ENCODE data around the gene ZNF324. TPM values are rescaled to one million over a fixed set of nuclear protein-coding genes. Genes with fewer than 3 reads are reported as not detected.

Gene ZNF324
- total and polyA plus RNA-seq, 9 of the 15 experiments (the other 6 are each of a cell fraction or from before 2014, with no cell fraction given) = 0.92 to 16.4 (median 5.3) TPM

DNA sequence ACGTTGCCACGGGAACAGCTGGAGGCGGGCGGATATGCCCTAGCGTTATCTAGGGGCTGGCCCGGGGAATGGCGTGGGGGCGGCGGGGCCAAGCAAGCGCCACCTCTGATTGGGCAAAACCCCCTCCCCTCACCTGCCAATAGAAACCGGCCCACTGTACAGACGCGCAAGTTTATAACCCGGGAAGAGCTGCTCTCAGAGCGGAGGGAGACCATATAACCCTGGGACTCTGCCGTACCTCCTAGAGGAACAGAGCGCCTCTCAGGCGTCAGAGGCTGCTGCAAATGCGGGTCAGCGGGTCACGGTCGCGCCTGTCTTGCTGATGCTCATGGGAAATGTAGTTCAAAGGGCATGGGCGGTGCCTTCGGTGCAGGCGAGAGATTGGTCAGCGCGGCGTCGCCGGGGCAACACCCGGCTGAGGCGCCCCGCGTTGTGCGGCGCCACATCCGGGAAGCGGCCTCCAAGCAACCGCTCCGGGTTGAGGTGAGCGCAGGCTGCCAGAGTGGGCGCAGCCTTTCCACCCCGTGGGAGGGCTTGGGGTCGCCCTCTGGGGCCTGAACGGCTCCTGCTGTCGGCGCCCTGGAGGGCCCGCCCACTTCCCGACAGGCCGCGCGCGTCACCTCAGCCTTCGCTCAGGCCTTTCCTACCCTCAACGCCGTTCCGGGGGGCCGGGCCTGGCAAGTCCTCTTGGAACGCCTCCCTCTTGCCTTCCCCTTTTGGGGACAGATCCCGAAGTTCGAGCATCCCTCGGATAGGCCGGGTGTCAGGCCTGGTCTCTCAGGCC is 9.0 kb downstream of the ZNF324 start, which contains the start of gene ZNF446 (continued):
- TF ChIP-seq MTA3 (IDR thresholded peaks at IDR 0.05; ENCODE audit: borderline replicate concordance) (peak; percentile 69), KLF13 (tag; IDR thresholded peaks at IDR 0.05; ENCODE audit: borderline replicate concordance, low read depth) (peak; percentile 69; the same call in 1 of the 2 replicates), ATF1 (CRISPR knock-in tag; IDR thresholded peaks at IDR 0.05) (peak; percentile 46; the same call in 1 of the 2 replicates), ATF1 (tag; IDR thresholded peaks at IDR 0.05) (peak; percentile 95), PML (IDR thresholded peaks at IDR 0.05; ENCODE audit: low read length) (peak; percentile 52; the same call in 1 of the 2 replicates), POLR2AphosphoS2 (IDR thresholded peaks at IDR 0.05; ENCODE audit: low read length) (peak; percentile 96), HDAC6 (IDR thresholded peaks at IDR 0.05; ENCODE audit: low read depth, low read length) (no peak), L3MBTL2 (IDR thresholded peaks at IDR 0.05) (0 out of 2 replicates have a peak, but pooled peaks have one; percentile 79), FOXP1 (CRISPR knock-in tag; IDR thresholded peaks at IDR 0.05) (peak; percentile 10), MYNN (IDR thresholded peaks at IDR 0.05) (peak; percentile 58), MYNN (CRISPR knock-in tag; IDR thresholded peaks at IDR 0.05) (no peak), SREBF1 (IDR thresholded peaks at IDR 0.05; ENCODE audit: borderline replicate concordance, low read depth, low read length) (peak; percentile 56; the same call in 1 of the 2 replicates), EP400 (IDR thresholded peaks at IDR 0.05) (peak; percentile 59), CBX8 (IDR thresholded peaks at IDR 0.05; ENCODE audit: borderline replicate concordance, extremely low read depth, low read depth, low read length, poor library complexity, severe bottlenecking) (no peak), ATF7 (IDR thresholded peaks at IDR 0.05) (peak; percentile 89), NBN (IDR thresholded peaks at IDR 0.05; ENCODE audit: low read depth) (peak; percentile 38; the same call in 1 of the 2 replicates), SUPT5H (IDR thresholded peaks at IDR 0.05) (peak; percentile 76), FOXM1 (IDR thresholded peaks at IDR 0.05; ENCODE audit: low read depth) (no peak), FOXM1 (CRISPR knock-in tag; IDR thresholded peaks at IDR 0.05; ENCODE audit: low read depth) (no peak), RAD51 (IDR thresholded peaks at IDR 0.05; ENCODE audit: borderline replicate concordance, low read depth) (no peak), ZNF140 (CRISPR knock-in tag; IDR thresholded peaks at IDR 0.05) (no peak), RUNX1 (IDR thresholded peaks at IDR 0.05; ENCODE audit: low read depth) (0 out of 2 replicates have a peak, but pooled peaks have one; percentile 17), SMARCA4 (IDR thresholded peaks at IDR 0.05) (peak; percentile 17; the same call in 1 of the 2 replicates), ZFP36 (IDR thresholded peaks at IDR 0.05; ENCODE audit: low read depth, low read length, partially characterized antibody) (peak; percentile 88), TRIM28 (IDR thresholded peaks at IDR 0.05) (no peak), E4F1 (CRISPR knock-in tag; IDR thresholded peaks at IDR 0.05; ENCODE audit: borderline replicate concordance) (peak; percentile 88), UBTF (IDR thresholded peaks at IDR 0.05; ENCODE audit: borderline replicate concordance in 1 of 2, low read depth in 2 of 2, low read length in 2 of 2) (peak in 1 of 2 experiments; percentile 65; a peak in 1 of 4 replicates)

Data from K562 (cell line).